ENCODE measurements around the gene ARMC5.

- TF ChIP-seq EZH2 (IDR thresholded peaks at IDR 0.05; ENCODE audit: low read depth) (no peak), CTCF (conservative IDR thresholded peaks at IDR 0.05) (no peak)
Measured at GRCh38 chr16:31464781-31465260, 5.5 kb downstream of the ARMC5 start.
